RKO (cell line): ENCODE results near the gene ZNF341.

Experiments used
- DNase-seq: peaks from one replicate; pipeline ENCODE4 v3.0.0-alpha.2; 2016; ENCODE audit warnings: low spot score

ZNF341 gene

GRCh38 chr20:33825340-33826269, 93.8 kb downstream of the ZNF341 start:
- DNase-seq = no peak

- DNase-seq = no peak
Observed at GRCh38 chr20:33826270-33826897, 94.6 kb downstream of the ZNF341 start.

- DNase-seq = no peak
Observed at GRCh38 chr20:33827109-33827508, 95.3 kb downstream of the ZNF341 start.

- no peak for DNase-seq
Observed at GRCh38 chr20:33827634-33828325, 96.0 kb downstream of the ZNF341 start.

GRCh38 chr20:33828326-33828844, 96.6 kb downstream of the ZNF341 start:
- no peak for DNase-seq

GRCh38 chr20:33828967-33829560, 97.3 kb downstream of the ZNF341 start:
- DNase-seq = no peak

- no peak for DNase-seq
Observed at GRCh38 chr20:33829636-33830035, 97.8 kb downstream of the ZNF341 start.

GRCh38 chr20:33830371-33830770, 98.6 kb downstream of the ZNF341 start:
- DNase-seq = no peak

GRCh38 chr20:33832103-33832804, 100.5 kb downstream of the ZNF341 start:
- no peak for DNase-seq

GRCh38 chr20:33833333-33833732, 101.5 kb downstream of the ZNF341 start:
- DNase-seq = no peak

GRCh38 chr20:33835615-33836172, 103.9 kb downstream of the ZNF341 start:
- DNase-seq = no peak

GRCh38 chr20:33836277-33836676, 104.5 kb downstream of the ZNF341 start:
- DNase-seq = no peak

- DNase-seq = no peak
Observed at GRCh38 chr20:33837096-33837830, 105.5 kb downstream of the ZNF341 start.

- no peak for DNase-seq
Observed at GRCh38 chr20:33838035-33838864, 106.5 kb downstream of the ZNF341 start.

- DNase-seq = no peak
Observed at GRCh38 chr20:33839591-33839990, 107.8 kb downstream of the ZNF341 start.

- DNase-seq = no peak
Observed at GRCh38 chr20:33840160-33840559, 108.4 kb downstream of the ZNF341 start.

- DNase-seq = no peak
Observed at GRCh38 chr20:33840759-33841435, 109.1 kb downstream of the ZNF341 start.

GRCh38 chr20:33841436-33841799, 109.6 kb downstream of the ZNF341 start:
- DNase-seq = no peak
